ENCODE data around the gene DMKN. TPM values are rescaled to one million over a fixed set of nuclear protein-coding genes. Genes with fewer than 3 reads are reported as not detected.

DMKN gene
- total and polyA plus RNA-seq, 2 experiments from 2014 or later, result 220 to 289 TPM

GRCh38 chr19:35556846-35557538 is 43.5 kb upstream of the DMKN start:
- no peak for TF ChIP-seq CTCF (IDR thresholded peaks at IDR 0.05; ENCODE audit: low read depth, low read length)
- no peak for DNase-seq (ENCODE audit: low read depth in 1 of 2, low spot score in 1 of 2)
- Histone ChIP-seq H3K27me3 (peaks cover 35% of the 10 kb centered on the region), H3K36me3 (no peaks in the 10 kb centered on the region), H3K9me3 (ENCODE audit: low read depth) (no peaks in the 10 kb centered on the region), H3K27ac (no peak overlapping the region), H3K4me1 (ENCODE audit: low read depth) (no peaks in the 10 kb centered on the region), H3K4me3 (peak overlapping the region; percentile 38)

GRCh38 chr19:35556025-35556590 is 42.7 kb upstream of the DMKN start:
- no peaks in the 10 kb centered on the region for H3K4me1 ChIP-seq (ENCODE audit: low read depth)
- H3K4me3 ChIP-seq, result no peak overlapping the region
- no peaks in the 10 kb centered on the region for H3K36me3 ChIP-seq
- H3K27me3 ChIP-seq, result peaks cover 31% of the 10 kb centered on the region
- H3K27ac ChIP-seq, result no peak overlapping the region
- no peak for DNase-seq (ENCODE audit: low read depth in 1 of 2, low spot score in 1 of 2)
- no peaks in the 10 kb centered on the region for H3K9me3 ChIP-seq (ENCODE audit: low read depth)
- no peak for TF ChIP-seq CTCF (IDR thresholded peaks at IDR 0.05; ENCODE audit: low read depth, low read length)

GRCh38 chr19:35555301-35556005 is 42.0 kb upstream of the DMKN start:
- Histone ChIP-seq H3K9me3 (ENCODE audit: low read depth) (no peaks in the 10 kb centered on the region), H3K4me3 (no peak overlapping the region), H3K27ac (no peak overlapping the region), H3K4me1 (ENCODE audit: low read depth) (no peaks in the 10 kb centered on the region), H3K27me3 (peaks cover 24% of the 10 kb centered on the region), H3K36me3 (no peaks in the 10 kb centered on the region)
- DNase-seq (ENCODE audit: low read depth in 1 of 2, low spot score in 1 of 2), result peak; percentile 23 to 44
- TF ChIP-seq CTCF (IDR thresholded peaks at IDR 0.05; ENCODE audit: low read depth, low read length), result no peak

- no peak overlapping the region for H3K4me3 ChIP-seq
Measured at GRCh38 chr19:35554076-35554475, 40.6 kb upstream of the DMKN start.

More at GRCh38 chr19:35554076-35554475, 40.6 kb upstream of the DMKN start:
- Histone ChIP-seq H3K27ac (no peak overlapping the region), H3K9me3 (ENCODE audit: low read depth) (no peaks in the 10 kb centered on the region), H3K4me1 (ENCODE audit: low read depth) (no peaks in the 10 kb centered on the region), H3K27me3 (peaks cover 11% of the 10 kb centered on the region), H3K36me3 (no peaks in the 10 kb centered on the region)
- TF ChIP-seq CTCF (IDR thresholded peaks at IDR 0.05; ENCODE audit: low read depth, low read length), result no peak
- no peak for DNase-seq (ENCODE audit: low read depth in 1 of 2, low spot score in 1 of 2)
